HG03520 (cell line): ENCODE data around the gene TRIM40.
"Not testable (repeated sequence)": the region's sequence is repeated elsewhere in the genome, so short reads cannot be mapped to it uniquely, and the experiment has no call there.

Source experiments
- ATAC-seq: cut with Tn5 transposase; IDR thresholded peaks from one replicate; pipeline ENCODE4 v1.9.1; 2021; ENCODE audit warnings: mild to moderate bottlenecking, moderate library complexity; ENCODE audit not compliant: unreplicated experiment

The TRIM40 gene

DNA sequence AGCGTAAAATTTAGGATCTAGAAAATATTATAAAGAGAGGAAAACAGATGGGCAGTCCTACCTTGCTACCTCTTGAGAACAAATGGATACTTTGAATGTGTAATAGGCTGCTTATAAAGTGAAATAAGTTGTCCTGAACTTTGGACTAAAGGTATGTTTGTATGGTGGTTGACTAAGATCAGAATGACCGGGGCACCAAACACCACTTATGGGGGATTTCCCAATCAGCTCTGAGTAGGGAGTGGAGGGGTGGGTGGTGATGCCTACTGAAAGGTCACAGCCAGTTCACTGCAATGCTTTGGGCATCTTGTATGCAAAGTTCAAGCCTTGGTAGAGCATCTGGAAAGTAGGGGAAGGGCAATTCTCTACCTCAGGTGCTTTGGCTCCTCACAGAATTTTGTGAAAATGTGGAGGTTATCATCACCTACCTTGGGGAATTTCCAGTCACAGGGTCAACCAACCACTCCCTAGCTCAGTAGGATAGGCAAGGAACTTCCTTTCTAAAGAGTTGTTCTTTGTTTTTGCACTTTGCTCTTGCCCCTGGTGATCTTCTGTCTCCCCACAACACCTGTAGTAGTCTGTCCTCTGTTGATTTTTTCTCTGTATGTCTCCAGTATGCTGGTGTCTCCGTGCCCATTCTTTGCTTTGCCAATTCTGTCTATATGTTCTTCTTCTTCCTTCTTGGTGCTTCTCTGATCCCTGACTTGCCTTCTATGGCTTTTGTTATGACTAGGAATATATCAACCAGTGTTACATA is 22.8 kb upstream of the TRIM40 start, which contains the start of gene TRIM31:
TRIM31 (minus strand) TSS at position 88 of the 757 bp plus-strand sequence. CDS start 285 bp downstream, outside the sequence.
- ATAC-seq, result no peak

DNA sequence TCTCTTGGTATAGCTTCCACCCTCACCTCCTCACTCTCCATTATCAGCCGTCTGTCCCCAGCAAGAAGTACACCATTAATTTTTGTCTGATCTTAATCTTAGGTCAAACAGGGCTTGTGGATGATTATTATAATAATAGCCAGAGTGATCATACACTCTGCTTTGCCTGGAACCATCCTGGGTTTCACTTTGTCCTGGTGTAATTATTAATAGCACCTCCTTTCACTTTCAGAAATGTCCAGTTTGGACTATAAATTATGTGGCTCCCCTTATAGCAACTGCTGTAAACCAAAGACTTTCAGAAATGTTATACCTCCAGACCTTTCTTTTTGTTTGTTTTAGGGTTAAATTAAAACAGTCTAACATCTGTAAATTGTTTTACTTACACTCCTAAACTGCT is 22.1 kb upstream of the TRIM40 start:
- ATAC-seq, result no peak

DNA sequence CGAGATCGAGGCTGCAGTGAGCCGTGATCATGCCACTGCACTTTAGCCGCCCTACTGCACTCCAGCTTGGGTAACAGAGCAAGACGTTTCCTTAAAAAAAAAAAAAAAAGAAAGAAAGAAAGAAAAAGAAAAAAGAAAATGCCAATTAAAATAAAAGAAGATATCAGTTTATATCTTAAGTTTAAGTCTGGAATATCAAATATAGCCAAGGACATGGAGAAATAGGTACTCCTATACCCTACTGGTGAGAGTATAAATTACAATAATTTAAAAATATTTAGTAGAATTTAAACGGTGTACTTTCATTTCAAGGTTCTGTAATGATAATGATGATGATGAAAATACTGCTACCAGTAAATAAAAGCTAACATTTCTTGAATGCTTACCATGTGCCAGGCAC is 19.2 kb upstream of the TRIM40 start:
- ATAC-seq, result no peak

DNA sequence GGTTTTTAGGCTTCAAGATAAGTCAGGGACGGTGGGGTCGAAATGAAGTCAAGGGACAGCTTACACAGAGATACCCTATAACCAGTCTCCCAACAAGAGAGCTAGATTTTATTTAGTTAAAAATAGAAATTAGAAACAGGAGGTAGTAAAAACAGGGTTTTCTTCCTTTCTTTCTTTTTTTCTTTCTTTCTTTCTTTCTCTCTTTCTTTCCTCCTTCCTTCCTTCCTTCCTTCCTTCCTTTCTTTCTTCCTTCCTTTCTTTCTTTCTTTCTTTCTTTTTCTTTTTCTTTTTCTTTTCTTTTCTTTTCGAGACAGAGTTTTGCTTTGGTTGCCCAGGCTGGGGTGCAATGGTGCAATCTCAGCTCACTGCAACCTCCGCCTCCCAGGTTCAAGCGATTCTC is 17.2 kb upstream of the TRIM40 start:
- ATAC-seq, result not testable (repeated sequence)

DNA sequence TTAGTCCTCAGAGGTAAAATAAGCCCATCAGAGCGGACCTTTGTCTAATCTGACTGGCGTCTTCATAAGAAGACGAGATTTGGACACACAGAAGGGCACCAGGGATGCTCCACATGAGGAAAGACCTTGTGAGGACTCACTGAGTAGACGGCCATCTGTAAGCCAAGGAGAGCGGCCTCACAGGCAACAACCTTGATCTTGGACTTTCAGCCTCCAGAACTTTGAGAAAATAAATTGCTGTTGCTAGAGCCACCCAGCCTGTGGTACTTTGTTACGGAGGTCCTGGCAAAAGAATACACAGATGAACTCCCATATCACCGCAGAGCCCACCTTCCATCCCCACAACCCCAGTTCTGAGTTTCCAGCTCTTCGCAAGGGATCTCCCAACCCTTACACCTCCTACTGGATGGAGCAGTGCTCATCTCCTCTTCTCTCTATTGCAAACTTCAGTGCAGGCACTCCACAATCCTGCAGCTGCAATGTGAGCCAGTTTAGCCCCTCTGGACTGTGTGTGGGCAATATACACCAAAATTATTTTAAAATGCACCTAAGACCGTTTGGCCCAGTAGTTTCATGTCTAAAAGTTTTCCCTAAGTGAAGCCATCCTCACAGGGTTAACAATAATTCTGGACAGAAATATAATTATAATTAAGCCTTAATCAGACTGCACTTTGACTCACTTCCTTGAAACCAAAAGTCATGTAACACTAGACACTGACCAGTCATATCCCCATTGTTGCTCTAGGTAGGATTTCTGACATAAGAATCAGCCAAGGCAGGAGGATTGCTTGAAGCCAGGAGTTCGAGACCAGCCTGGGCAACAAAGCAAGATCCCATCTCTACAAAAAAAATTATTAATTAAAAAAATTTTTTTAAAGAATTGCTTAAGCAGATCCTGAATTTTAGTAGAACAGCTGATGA is 14.2 kb upstream of the TRIM40 start:
- ATAC-seq, result no peak

DNA sequence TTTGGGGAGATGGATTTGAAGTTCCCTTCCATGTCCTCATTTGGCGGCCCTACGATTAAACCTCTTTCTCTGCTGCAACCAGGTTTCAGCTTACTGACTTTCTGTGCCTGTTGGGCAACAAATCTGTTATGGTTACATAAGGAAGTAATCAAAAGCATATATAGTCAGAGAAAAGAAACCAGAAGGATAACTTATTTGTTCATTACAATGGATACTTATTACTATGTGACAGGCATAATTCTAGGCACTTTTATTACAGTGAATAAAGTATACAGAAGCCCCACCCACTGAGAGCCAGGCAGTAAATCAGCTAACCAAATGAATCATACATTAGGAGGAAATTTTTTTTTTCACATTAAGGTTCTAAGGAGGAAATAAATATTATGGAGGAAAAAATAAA is 13.4 kb upstream of the TRIM40 start:
- ATAC-seq, result no peak

- ATAC-seq, result no peak
Measured at GRCh38 chr6:30127238-30128093, 8.5 kb upstream of the TRIM40 start.

DNA sequence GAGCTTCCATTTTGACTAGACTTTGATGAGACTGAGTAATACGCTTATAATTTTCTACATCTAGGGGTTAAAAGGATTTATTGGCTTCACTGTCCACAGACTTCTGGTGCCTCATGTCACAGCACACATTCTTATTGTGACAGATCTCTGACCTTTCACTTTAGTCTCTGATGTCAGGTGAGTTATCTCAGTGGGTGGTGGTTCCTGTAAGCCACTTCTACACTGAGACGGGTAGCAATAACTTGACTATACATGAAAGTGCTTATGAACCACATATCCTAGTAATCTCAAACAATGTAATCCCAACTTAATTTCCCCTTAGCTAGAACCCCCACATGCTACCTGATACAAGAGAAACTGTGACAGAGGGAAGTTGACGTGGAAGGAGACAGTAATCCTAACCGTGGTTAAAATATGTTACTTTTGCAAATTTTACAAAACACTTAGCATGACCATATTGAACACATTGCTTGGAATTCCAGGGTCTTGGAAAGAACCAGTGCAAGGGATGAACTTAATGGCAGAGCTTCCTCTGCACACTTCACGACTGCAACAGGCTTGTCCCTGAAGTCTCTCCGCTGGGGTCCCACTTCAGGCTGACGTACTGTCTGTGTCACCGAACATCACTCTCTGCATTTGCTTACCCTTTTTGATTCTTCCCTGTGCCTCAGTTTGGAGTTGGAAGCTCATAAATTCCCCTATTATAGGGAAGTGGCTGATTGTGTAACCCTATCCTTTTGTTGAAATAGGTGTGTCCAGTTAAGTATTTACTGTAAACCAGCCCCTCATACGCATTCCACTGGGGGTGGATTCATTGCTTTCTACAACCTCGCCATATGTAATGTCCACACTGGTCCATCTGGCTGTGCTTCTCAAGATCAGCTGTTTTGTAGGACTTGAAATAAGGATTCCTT is 6.4 kb upstream of the TRIM40 start:
- no peak for ATAC-seq

- ATAC-seq, result no peak
Measured at GRCh38 chr6:30130179-30130679, 5.7 kb upstream of the TRIM40 start.

GRCh38 chr6:30130887-30131862 is 4.8 kb upstream of the TRIM40 start:
- no peak for ATAC-seq

- ATAC-seq, result no peak
Measured at GRCh38 chr6:30131947-30132497, 3.9 kb upstream of the TRIM40 start.

GRCh38 chr6:30135147-30135546 is 793 bp upstream of the TRIM40 start:
- no peak for ATAC-seq

DNA sequence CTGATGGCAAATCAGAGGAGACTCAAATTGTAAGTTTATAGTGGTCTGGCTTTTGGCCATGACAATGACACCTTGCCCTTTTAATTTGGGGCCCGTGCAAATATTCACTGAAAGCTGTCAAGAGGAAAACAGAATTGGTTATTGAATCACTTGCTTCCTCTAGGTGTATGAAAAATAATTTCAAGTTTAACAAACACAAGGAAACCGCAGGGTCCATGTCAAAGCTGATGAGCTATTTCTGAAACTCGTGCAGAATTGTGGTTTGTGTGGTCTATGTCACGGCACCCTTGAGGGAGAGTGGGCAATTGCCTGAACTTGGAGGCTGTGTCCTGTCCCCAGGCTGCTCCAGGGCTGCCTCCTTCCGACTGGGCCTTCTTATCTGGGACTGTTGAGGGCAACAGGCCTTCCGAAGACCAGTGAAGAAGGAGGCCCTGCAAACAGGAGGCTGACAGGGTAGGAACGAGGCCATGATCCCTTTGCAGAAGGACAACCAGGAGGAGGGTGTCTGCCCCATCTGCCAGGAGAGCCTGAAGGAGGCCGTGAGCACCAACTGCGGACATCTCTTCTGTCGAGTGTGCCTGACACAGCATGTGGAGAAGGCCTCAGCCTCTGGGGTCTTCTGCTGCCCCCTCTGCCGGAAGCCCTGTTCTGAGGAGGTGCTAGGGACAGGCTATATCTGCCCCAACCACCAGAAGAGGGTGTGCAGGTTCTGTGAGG is 788 bp downstream of the TRIM40 start:
- ATAC-seq, result no peak

DNA sequence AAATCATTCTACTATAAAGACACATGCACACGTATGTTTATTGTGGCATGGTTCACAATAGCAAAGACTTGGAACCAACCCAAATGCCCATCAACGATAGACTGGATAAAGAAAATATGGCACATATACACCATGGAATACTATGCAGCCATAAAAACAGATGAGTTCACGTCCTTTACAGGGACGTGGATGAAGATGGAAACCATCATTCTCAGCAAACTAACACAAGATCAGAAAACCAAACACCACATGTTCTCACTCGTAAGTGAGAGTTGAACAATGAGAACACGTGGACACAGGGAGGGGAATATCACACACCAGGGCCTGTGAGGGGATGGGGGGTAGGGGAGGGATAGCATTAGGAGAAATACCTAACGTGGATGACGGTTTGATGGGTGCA is 4.3 kb downstream of the TRIM40 start:
- not testable (repeated sequence) for ATAC-seq

DNA sequence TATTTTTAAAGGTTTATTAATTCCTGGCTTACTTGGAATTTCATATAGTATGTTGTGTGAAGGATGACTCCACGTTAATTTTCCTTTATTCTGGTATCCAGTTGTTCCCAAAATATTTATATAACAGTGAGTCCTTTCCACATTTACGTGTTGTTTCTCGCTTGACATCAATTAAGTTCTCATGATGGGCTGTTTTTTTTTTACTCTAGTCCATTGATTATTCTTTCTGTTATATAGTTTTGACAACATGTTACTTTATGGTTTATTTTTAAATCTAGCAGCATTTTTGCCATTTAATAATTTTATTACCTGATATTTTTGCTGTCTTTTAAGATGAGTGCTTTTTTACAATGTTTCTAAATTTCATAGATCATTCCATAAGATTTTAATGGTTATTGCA is 6.7 kb downstream of the TRIM40 start:
- ATAC-seq, result no peak

GRCh38 chr6:30143780-30144179 is 7.8 kb downstream of the TRIM40 start:
- ATAC-seq, result no peak

- no peak for ATAC-seq
Measured at GRCh38 chr6:30144811-30145210, 8.9 kb downstream of the TRIM40 start.

- ATAC-seq, result no peak
Measured at GRCh38 chr6:30145818-30146217, 9.9 kb downstream of the TRIM40 start.
